OCI-LY3 (cell line): ENCODE measurements around the gene ZNF337.
"Not testable (repeated sequence)": the region's sequence is repeated elsewhere in the genome, so short reads cannot be mapped to it uniquely, and the experiment has no call there.

Experiments used
- EZH2phosphoT487 ChIP-seq: fragments of 200-600 bp; shearing (Covaris generic); IDR thresholded peaks from 2 replicates; pipeline ENCODE4 v1.6.1; 2018; ENCODE audit warnings: antibody characterized with exemption, mixed run types, low read depth
- TF ChIP-seq, protein P1 (sequence below): fragments of 200-600, 300-600 bp; sonication (generic); IDR thresholded peaks from 2 replicates; pipeline ENCODE4 v1.5.1; 2014; ENCODE audit warnings: antibody characterized with exemption, low read length, low read depth

GRCh38 chr20:25683826-25684225, 12.8 kb downstream of the ZNF337 start:
- TF ChIP-seq, protein P1, sequence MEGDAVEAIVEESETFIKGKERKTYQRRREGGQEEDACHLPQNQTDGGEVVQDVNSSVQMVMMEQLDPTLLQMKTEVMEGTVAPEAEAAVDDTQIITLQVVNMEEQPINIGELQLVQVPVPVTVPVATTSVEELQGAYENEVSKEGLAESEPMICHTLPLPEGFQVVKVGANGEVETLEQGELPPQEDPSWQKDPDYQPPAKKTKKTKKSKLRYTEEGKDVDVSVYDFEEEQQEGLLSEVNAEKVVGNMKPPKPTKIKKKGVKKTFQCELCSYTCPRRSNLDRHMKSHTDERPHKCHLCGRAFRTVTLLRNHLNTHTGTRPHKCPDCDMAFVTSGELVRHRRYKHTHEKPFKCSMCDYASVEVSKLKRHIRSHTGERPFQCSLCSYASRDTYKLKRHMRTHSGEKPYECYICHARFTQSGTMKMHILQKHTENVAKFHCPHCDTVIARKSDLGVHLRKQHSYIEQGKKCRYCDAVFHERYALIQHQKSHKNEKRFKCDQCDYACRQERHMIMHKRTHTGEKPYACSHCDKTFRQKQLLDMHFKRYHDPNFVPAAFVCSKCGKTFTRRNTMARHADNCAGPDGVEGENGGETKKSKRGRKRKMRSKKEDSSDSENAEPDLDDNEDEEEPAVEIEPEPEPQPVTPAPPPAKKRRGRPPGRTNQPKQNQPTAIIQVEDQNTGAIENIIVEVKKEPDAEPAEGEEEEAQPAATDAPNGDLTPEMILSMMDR = not testable (repeated sequence)
- TF ChIP-seq EZH2phosphoT487 = not testable (repeated sequence)
